ENCODE results near the gene ACOX2. TPM values are rescaled to one million over a fixed set of nuclear protein-coding genes. Genes with fewer than 3 reads are reported as not detected.

Gene ACOX2
- total RNA-seq, 1 donor from 2014 or later = 20.1 TPM

DNA sequence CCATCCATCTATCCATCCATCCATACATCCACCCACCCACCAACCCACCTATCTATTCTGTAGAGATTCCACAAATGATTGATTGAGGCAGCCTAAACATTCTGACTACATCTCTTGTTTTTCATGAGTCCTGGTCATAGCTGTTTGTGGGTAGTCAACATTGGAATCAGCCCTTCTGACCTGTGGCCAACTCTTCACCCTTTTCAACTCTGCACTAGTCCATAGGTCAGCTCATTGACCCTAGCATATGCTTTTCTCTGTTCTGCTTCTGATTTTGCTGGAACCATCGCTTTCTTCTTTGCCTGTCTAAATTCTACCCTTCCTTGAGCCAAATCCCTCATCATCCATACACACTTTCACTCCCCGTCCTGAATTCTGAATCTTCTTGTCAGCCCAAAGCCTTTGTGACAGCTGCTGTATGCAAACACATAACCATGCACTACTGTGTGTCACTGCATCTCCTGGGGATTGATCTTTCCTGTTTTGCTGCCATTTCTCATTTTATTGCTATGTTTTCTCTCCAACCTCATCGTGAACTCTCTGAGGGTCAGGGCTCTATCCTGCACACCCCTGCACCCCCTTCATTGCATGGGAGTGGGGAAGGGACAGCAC lies 61.9 kb downstream of the ACOX2 start:
- Histone ChIP-seq H3K9me3 (no peaks in the 10 kb centered on the region), H3K27ac (no peak overlapping the region), H3K36me3 (no peaks in the 10 kb centered on the region), H3K4me1 (peaks cover 25% of the 10 kb centered on the region), H3K27me3 (no peaks in the 10 kb centered on the region), H3K4me3 (no peak overlapping the region)
- DNase-seq = no peak
- TF ChIP-seq, protein P1, sequence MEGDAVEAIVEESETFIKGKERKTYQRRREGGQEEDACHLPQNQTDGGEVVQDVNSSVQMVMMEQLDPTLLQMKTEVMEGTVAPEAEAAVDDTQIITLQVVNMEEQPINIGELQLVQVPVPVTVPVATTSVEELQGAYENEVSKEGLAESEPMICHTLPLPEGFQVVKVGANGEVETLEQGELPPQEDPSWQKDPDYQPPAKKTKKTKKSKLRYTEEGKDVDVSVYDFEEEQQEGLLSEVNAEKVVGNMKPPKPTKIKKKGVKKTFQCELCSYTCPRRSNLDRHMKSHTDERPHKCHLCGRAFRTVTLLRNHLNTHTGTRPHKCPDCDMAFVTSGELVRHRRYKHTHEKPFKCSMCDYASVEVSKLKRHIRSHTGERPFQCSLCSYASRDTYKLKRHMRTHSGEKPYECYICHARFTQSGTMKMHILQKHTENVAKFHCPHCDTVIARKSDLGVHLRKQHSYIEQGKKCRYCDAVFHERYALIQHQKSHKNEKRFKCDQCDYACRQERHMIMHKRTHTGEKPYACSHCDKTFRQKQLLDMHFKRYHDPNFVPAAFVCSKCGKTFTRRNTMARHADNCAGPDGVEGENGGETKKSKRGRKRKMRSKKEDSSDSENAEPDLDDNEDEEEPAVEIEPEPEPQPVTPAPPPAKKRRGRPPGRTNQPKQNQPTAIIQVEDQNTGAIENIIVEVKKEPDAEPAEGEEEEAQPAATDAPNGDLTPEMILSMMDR (IDR thresholded peaks at IDR 0.05) = no peak
- intact Hi-C loops (cut with DNase I) = no loop called here
- no peak for ATAC-seq

DNA sequence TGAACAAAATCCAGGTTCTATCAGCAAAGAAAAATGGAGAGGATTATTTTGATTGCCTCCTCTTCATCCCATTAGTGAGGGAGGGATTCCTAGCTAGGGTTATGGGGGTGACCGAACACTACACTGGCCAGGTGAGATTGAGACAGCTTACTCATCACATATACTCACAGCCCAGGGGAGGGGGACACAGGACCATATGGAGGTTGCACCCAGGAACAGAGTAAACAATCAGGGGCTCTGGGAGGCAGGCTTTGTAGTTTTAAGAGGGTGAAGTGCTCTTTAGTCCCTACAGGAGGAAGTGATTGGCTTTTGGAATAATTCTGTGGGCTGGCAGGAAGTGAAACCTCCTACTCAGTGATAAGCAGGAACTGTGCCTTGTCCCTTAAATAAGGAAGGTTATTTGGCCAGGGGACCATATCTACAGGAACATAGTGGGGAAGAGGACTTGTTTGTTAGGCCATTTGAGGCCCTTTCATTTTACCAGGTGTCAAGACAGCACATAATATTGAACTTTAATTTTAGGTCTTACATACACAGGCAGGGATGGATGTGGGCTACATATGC lies 62.6 kb downstream of the ACOX2 start:
- Histone ChIP-seq H3K4me1 (peaks cover 25% of the 10 kb centered on the region), H3K27me3 (no peaks in the 10 kb centered on the region), H3K4me3 (no peak overlapping the region), H3K9me3 (no peaks in the 10 kb centered on the region), H3K36me3 (no peaks in the 10 kb centered on the region), H3K27ac (no peak overlapping the region)
- TF ChIP-seq, protein P1 (IDR thresholded peaks at IDR 0.05) = no peak
- intact Hi-C loops (cut with DNase I) = no loop called here
- ATAC-seq (peak; percentile 83), DNase-seq (no peak)

DNA sequence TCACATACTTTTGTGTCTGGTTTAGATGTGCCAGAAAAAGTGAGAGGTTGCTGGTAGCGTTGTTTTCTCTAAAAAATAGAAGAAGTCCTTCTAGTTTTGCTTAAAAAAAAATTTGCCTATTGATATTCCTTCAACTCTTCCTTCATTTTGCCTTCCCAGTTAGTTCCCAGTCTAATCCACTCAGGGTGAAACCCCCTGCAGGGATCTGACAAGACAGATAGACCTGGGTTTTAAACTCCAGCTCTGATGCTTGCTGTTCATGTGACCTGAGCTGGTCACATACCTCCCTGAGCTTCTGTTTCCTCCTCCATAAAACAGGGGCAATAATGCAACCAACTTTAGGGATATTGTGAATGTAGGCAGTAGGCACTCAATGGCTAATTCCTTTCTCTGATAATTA lies 63.7 kb downstream of the ACOX2 start:
- TF ChIP-seq, protein P1 (IDR thresholded peaks at IDR 0.05) = no peak
- DNase-seq = no peak
- no peaks in the 10 kb centered on the region for H3K36me3 ChIP-seq
- no peak overlapping the region for H3K27ac ChIP-seq
- H3K4me1 ChIP-seq = peaks cover 25% of the 10 kb centered on the region
- ATAC-seq = no peak
- no peaks in the 10 kb centered on the region for H3K27me3 ChIP-seq
- intact Hi-C loops (cut with DNase I) = no loop called here
- no peak overlapping the region for H3K4me3 ChIP-seq
- H3K9me3 ChIP-seq = no peaks in the 10 kb centered on the region

DNA sequence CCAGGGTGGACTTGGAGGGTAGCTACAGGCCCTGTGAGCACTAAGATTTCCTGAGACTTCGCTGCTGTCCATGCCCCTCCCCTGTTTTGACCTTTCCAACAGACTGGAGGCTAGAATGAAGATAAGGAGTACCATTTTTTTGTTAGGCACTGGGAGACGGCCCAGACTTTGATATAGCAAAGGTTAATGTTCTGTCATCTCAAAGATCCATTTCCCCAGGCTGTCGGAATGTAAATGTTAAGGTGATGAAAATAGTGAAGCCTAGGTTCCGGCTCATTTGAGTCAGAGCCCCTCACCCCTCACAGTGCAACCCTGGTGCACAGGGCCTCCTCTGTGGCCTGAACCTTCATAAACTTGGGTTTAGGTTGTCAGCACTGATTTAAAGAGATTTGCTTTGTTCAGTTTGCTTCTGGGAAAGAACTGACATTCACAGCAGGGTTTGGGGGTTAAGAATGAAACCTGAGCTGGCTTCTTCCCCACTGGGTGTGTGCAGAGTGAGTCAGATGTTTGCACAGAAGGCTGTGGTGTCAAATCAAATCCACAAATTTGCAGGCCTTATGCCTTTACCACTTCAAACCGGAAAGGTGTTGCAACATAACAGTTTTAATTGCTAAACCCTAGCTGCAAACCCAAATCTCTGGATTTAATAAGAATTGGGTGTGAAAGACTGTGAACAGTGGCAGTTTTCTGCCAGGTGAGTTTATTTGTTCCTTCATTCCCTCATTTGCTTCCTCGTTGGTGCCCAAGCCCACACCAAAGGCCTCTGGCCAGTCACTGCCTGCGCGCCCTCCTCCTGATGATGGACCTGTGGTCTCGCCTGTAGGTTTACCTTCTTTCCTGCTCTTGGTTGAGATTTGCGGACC lies 65.7 kb downstream of the ACOX2 start:
- Histone ChIP-seq H3K9me3 (no peaks in the 10 kb centered on the region), H3K4me1 (peaks cover 21% of the 10 kb centered on the region), H3K27ac (peak overlapping the region; percentile 51), H3K27me3 (no peaks in the 10 kb centered on the region), H3K36me3 (no peaks in the 10 kb centered on the region), H3K4me3 (no peak overlapping the region)
- peak; percentile 91 for ATAC-seq
- TF ChIP-seq, protein P1 (IDR thresholded peaks at IDR 0.05) = no peak
- no peak for DNase-seq
- intact Hi-C loops (cut with DNase I) = no loop called here

DNA sequence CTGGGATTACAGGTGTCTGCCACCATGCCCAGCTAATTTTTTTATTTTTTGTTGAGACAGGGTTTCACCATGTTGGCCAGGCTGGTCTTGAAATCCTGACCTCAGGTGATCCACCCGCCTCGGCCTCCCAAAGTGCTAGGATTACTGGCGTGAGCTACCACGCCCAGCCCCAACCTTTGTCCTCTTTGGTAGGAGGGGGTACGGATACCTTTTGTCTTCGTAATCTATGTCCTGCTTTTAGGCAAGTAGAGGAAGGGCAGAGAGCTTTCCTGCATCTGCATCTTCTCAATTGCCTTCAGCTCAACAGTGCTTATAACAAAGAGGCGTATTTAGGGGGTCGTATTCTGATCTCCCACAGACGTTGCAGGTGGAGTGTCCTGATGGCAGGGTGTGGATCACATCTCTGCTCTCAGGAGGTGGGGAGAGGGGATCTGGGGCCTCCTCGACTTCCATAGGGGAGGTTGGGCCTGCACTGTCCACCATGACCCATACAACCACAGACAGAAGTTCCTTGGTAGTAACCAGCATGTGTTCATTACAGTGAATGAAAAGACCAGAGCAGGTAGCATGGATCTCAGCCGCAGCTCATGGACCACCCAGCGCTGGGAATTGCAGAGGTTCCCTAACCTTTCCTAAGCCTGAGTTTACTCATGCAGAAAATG lies 66.5 kb downstream of the ACOX2 start:
- Histone ChIP-seq H3K27ac (no peak overlapping the region), H3K4me3 (no peak overlapping the region)
- intact Hi-C loops (cut with DNase I) = no loop called here

More for the DNA sequence above, 66.5 kb downstream of the ACOX2 start:
- Histone ChIP-seq H3K36me3 (no peaks in the 10 kb centered on the region), H3K9me3 (no peaks in the 10 kb centered on the region), H3K4me1 (peaks cover 21% of the 10 kb centered on the region), H3K27me3 (no peaks in the 10 kb centered on the region)
- TF ChIP-seq, protein P1 (IDR thresholded peaks at IDR 0.05) = no peak
- no peak for DNase-seq
- ATAC-seq = no peak
